Prostate gland (tissue), 2 donors: Measurements from ENCODE around the gene LITAFD. TPM values are rescaled to one million over a fixed set of nuclear protein-coding genes. Genes with fewer than 3 reads are reported as not detected.

Experiments used
- DNase-seq: peaks from one replicate; pipeline ENCODE4 v3.0.0-alpha.2; 2019; ENCODE audit warnings: low spot score
- H3K27ac ChIP-seq, 2 donors: fragments of 200-600 bp; sonication (generic); 2 replicates each; pipeline ENCODE4 v1.5.1; 2017 to 2019
- H3K27me3 ChIP-seq: fragments of 200-600 bp; sonication (generic); replicated peaks from 2 replicates; pipeline ENCODE4 v1.5.1; 2019; ENCODE audit not compliant: insufficient read depth
- H3K36me3 ChIP-seq, 2 donors: fragments of 200-600 bp; sonication (generic); 1 replicate in 1 of 2; 2 replicates in 1 of 2; pipeline versions ENCODE4 v1.5.1 to v1.8.1; 2017 to 2019
- H3K4me1 ChIP-seq: fragments of 200-600 bp; sonication (generic); replicated peaks from 2 replicates; pipeline ENCODE4 v1.5.1; 2019
- H3K4me3 ChIP-seq, 2 donors: fragments of 200-600 bp; sonication (generic); 2 replicates each; pipeline ENCODE4 v1.5.1; 2017 to 2019
- H3K9me3 ChIP-seq: fragments of 200-600 bp; sonication (generic); 2 replicates; pipeline ENCODE4 v1.5.1; 2017
- POLR2A ChIP-seq: fragments of 450-650 bp; IDR thresholded peaks from one replicate; pipeline ENCODE4 v1.6.1; 2016; ENCODE audit warnings: antibody characterized with exemption, mild to moderate bottlenecking
- POLR2AphosphoS5 ChIP-seq: sonication (generic); formaldehyde crosslinking; IDR thresholded peaks from one replicate; pipeline ENCODE4 v1.6.1; 2017; ENCODE audit warnings: antibody characterized with exemption
- WGBS: methylation state at CpG from one replicate; pipeline ENCODE4 v1.1.5; 2018; 5-methylcytosine and 5-hydroxymethylcytosine counted together
- intact Hi-C: fragments of 100-400 bp; cut with DNase I; formaldehyde crosslinking; loops from one replicate; pipeline ENCODE4 v1.14.2; 2022
- total RNA-seq, 2 donors: library from RNA; depleted of rRNA; stranded (reverse); fragments of >200 nt; gene quantifications; one replicate each; pipeline ENCODE4 v1.1.0, GENCODE V29; 2016
- TF ChIP-seq, protein P1 (sequence below), 4 experiments: fragments of 200-600 bp in 2 of 4; fragments of 450-650 bp in 2 of 4; sonication (generic) in 2 of 4; IDR thresholded peaks; 1 replicate in 3 of 4; 2 replicates in 1 of 4; pipeline ENCODE4 v1.5.1; 2016 to 2019; ENCODE audit warnings: antibody characterized with exemption in 4 of 4, mild to moderate bottlenecking in 2 of 4, moderate library complexity in 2 of 4

The LITAFD gene
- total RNA-seq, 2 donors from 2014 or later: 2.3 TPM; not detected in 1

GRCh38 chr16:8899709-8900317 lies 17.7 kb downstream of the LITAFD start:
- no peak overlapping the region for H3K27ac ChIP-seq
- H3K27me3 ChIP-seq: no peaks in the 10 kb centered on the region
- intact Hi-C loops: no loop called here
- peaks cover 24 to 54% of the 10 kb centered on the region in 2 donors for H3K36me3 ChIP-seq
- TF ChIP-seq, protein P1, sequence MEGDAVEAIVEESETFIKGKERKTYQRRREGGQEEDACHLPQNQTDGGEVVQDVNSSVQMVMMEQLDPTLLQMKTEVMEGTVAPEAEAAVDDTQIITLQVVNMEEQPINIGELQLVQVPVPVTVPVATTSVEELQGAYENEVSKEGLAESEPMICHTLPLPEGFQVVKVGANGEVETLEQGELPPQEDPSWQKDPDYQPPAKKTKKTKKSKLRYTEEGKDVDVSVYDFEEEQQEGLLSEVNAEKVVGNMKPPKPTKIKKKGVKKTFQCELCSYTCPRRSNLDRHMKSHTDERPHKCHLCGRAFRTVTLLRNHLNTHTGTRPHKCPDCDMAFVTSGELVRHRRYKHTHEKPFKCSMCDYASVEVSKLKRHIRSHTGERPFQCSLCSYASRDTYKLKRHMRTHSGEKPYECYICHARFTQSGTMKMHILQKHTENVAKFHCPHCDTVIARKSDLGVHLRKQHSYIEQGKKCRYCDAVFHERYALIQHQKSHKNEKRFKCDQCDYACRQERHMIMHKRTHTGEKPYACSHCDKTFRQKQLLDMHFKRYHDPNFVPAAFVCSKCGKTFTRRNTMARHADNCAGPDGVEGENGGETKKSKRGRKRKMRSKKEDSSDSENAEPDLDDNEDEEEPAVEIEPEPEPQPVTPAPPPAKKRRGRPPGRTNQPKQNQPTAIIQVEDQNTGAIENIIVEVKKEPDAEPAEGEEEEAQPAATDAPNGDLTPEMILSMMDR (IDR thresholded peaks at IDR 0.05): no peak
- TF ChIP-seq POLR2A: no peak
- TF ChIP-seq POLR2AphosphoS5: no peak
- DNase-seq: no peak
- no peaks in the 10 kb centered on the region for H3K9me3 ChIP-seq
- no peaks in the 10 kb centered on the region for H3K4me1 ChIP-seq
- H3K4me3 ChIP-seq: no peak overlapping the region
- 91% methylated on average over 9 of the region's 9 CpGs for WGBS

GRCh38 chr16:8900343-8900742 lies 18.2 kb downstream of the LITAFD start:
- intact Hi-C loops: no loop called here
- Histone ChIP-seq H3K4me3 (no peak overlapping the region), H3K4me1 (no peaks in the 10 kb centered on the region), H3K9me3 (no peaks in the 10 kb centered on the region), H3K36me3 (peaks cover 19 to 50% of the 10 kb centered on the region in 2 donors), H3K27me3 (no peaks in the 10 kb centered on the region), H3K27ac (no peak overlapping the region)
- DNase-seq: no peak
- WGBS: 74% methylated on average over 5 of the region's 5 CpGs
- no peak for TF ChIP-seq POLR2A
- no peak for TF ChIP-seq POLR2AphosphoS5
- TF ChIP-seq, protein P1 (IDR thresholded peaks at IDR 0.05): no peak

DNA sequence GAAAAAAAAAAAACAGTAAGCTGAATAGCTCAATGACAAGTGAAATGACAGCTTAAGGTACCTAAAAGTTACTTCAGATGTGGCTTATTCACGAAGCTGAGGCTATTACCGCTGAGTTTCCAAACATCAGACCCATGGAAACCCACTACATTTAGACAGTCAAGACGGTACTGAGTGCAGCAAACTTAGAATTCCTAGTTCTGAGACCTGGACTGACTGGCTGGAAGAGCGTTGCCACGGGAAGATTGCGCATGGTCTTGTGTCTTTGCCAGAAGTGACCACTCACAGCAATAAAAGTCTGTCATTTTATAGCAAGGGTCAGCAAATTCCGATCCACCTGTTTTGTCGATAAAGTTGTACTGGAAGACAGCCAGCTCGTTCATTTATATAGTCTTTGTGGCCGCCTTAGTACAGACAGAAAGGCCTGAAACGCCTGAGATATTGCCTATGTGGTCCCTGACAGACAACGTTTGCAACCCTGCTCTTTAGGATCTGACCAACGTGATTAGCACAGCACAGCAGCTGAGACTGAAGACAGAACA lies 19.2 kb downstream of the LITAFD start:
- no peak for DNase-seq
- Histone ChIP-seq H3K27ac (no peak overlapping the region), H3K4me1 (no peaks in the 10 kb centered on the region), H3K36me3 (peaks cover 18 to 52% of the 10 kb centered on the region in 2 donors), H3K9me3 (no peaks in the 10 kb centered on the region), H3K27me3 (no peaks in the 10 kb centered on the region), H3K4me3 (no peak overlapping the region)
- 75% methylated on average over 13 of the region's 13 CpGs for WGBS
- TF ChIP-seq POLR2AphosphoS5 (no peak), POLR2A (no peak)
- TF ChIP-seq, protein P1 (IDR thresholded peaks at IDR 0.05): no peak
- intact Hi-C loops: no loop called here

DNA sequence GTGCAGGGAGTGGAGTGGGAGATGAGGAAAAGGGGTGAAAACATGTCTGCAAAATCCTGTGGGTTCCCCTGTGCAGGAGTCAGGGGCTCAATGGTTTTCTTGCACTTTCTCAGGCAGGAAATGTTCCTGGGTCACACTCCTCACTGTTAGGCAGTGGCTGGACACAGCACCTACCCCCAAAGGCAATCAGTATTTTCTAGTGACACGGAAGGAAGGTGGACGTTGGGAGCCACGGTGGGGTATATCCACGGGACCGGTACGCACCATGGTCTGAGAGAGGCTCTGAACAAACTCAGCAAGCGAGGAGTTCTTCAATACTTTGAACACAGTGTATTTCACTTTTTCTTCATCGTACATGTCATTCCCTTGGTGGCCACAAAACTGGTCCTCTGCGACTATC lies 20.9 kb downstream of the LITAFD start:
- no peak overlapping the region for H3K27ac ChIP-seq
- intact Hi-C loops: no loop called here
- H3K4me3 ChIP-seq: no peak overlapping the region
- TF ChIP-seq, protein P1 (IDR thresholded peaks at IDR 0.05): no peak
- TF ChIP-seq POLR2AphosphoS5 (no peak), POLR2A (no peak)
- DNase-seq: no peak
- H3K4me1 ChIP-seq: no peaks in the 10 kb centered on the region
- WGBS: 96% methylated on average over 9 of the region's 9 CpGs
- H3K27me3 ChIP-seq: no peaks in the 10 kb centered on the region
- H3K36me3 ChIP-seq: peaks cover 14 to 40% of the 10 kb centered on the region in 2 donors
- no peaks in the 10 kb centered on the region for H3K9me3 ChIP-seq

DNA sequence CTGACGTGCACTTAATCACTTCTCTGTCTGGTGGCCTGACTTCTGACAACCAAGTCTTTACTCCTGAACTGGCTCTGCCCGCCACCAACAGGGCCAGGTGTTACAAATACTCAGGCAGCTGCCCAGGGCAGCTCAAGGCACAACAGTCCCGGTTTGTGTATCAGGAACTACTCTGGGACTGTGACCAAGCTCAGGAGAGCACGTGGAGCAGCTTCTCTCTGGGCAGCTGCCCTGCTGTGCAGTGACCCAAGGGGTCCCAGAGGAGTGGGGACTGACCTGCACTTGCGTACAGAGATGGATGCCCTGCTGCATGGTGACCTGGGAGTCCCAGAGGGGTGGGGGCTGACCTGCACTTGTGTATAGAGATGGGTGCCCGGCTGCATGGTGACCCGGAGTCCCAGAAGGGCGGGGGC lies 21.9 kb downstream of the LITAFD start:
- TF ChIP-seq POLR2A: no peak
- TF ChIP-seq POLR2AphosphoS5: no peak
- Histone ChIP-seq H3K4me3 (no peak overlapping the region), H3K9me3 (no peaks in the 10 kb centered on the region), H3K36me3 (peaks cover 9 to 37% of the 10 kb centered on the region in 2 donors), H3K27ac (no peak overlapping the region), H3K4me1 (no peaks in the 10 kb centered on the region), H3K27me3 (no peaks in the 10 kb centered on the region)
- DNase-seq: no peak
- 86% methylated on average over 8 of the region's 8 CpGs for WGBS
- intact Hi-C loops: no loop called here
